GM18520 (cell line): ENCODE data around the gene RASSF1.
"Not testable (repeated sequence)": the region's sequence is repeated elsewhere in the genome, so short reads cannot be mapped to it uniquely, and the experiment has no call there.

ENCODE experiments used
- ATAC-seq: cut with Tn5 transposase; IDR thresholded peaks from one replicate; pipeline ENCODE4 v1.9.1; 2021; ENCODE audit not compliant: unreplicated experiment

Gene RASSF1

DNA sequence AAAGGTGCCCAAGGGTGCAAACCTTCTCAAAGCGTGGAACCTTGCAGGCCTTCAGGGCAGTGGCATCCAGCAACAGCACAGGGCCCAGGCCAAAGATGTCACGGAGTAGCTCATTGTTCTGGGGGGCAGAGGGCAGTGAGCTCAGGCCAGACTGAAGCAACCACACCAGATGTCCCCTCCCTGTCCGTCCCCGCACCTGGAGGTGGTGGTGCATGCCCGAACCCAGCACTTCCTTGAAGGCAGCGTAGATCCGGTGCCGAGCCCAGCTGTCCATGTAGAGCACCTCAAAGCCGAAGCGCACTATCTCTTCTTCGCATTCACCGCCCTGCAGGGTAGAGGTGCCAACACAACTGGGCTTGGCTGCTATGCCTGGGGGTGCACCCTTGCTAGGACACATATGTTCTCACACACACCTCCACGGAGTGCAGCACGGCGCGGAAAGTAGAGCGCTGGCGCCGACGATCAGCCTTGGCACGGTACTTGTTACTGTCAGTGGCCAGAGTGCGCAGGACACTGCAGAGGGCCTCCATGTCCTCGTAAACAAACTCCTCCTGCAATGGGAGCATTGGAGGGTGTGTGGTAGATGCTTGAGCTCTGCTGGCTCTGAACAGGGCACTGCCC lies 52.1 kb downstream of the RASSF1 start:
- ATAC-seq = no peak

DNA sequence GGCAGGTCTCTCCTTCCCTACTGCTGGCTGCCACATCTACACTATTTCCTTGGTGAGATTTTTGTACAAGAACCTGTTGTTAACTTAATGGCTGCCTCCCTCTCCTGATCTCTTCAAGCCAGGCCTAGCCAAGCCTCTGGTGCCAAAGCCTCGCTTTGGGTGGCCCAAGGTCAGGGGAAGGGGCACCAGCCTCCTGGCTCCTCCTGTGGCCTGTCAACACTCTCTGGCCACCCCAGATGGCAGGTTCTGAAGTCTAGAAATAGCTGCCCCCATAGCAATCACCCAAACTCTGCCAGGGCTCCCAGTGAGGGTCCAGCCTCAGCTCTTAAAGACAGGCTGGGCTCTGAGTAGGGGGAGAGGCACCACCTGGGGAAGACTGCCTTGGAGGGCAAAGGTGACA lies 53.4 kb downstream of the RASSF1 start:
- no peak for ATAC-seq

DNA sequence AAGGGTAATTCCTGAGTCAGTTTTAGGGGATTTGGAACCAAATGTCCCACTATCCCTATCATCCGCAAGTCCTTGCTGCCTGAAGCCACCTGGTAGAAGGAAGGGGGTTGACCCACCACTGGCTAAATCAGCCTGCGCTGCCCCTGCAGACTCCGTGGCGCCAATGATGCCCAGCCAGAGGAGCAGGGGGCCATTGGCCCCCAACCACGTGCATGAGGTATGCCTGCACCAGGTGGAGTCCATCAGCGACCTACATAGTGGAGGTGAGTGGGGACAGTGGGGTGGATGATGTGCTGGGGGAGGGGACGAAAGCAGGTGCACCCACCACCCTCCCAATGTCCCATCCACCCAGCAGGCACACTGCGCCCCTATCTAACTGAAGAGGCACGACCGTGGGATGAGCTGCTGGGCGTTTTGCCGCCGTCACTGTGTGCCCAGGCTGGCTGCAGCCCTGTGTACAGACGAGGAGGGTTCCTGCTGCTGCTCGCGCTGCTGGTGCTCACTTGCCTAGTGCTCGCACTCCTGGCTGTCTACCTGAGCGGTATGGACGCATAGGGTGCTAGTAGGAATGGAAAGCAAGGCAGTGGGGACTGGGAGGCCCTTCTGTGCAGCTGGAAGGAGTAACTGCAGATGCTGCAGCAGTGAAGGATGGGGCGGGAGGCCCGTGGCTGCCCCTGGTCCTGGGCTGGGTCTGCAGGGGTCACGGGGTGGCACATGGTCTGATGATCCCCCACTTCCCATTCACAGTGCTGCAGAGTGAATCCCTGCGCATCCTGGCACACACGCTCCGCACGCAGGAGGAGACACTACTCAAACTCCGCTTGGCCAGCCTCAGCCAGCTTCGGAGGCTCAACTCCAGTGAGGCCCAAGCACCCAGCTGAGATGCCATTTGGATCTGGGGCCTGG lies 54.1 kb downstream of the RASSF1 start:
- no peak for ATAC-seq

DNA sequence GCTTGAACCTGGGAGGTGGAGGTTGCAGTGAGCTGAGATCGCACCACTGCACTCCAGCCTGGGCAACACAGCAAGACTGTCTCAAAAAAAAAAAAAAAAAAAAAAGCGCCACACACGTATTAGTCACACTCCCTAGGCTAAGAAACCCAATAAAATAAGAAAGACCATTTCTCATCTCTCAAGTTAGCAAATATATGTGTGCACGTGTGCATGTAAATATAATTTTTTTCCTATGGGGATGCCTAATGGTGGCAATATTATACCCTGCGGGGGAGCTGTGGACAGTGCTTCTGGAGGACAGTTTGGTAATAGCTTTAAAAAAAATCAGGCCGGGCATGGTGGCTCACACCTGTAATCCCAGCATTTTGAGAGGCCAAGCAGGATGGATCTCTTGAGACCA lies 56.5 kb downstream of the RASSF1 start:
- not testable (repeated sequence) for ATAC-seq
